GM10248 (cell line): ENCODE results near the gene ASTL.
"Not testable (repeated sequence)": the region's sequence is repeated elsewhere in the genome, so short reads cannot be mapped to it uniquely, and the experiment has no call there.

ENCODE experiments used
- CTCF ChIA-PET: fragments of 300-600 bp; sonication (Branson Sonifier 250); formaldehyde crosslinking; extraction: SDS; loops from one replicate; lab custom pipeline; 2021; ENCODE audit warnings: antibody characterized with exemption; lab: Yijun Ruan, JAX
- POLR2A ChIA-PET: fragments of 350-650 bp; sonication (Branson Sonifier 250); formaldehyde crosslinking; extraction: SDS; loops from one replicate; lab custom pipeline; 2020; ENCODE audit warnings: antibody characterized with exemption; lab: Yijun Ruan, JAX
- DNase-seq: peaks from one replicate; pipeline ENCODE4 v3.0.0; 2012; ENCODE audit errors: extremely low spot score
- TF ChIP-seq, protein P1 (sequence below): IDR thresholded peaks from 2 replicates; pipeline ENCODE4 v1.5.1; 2012; ENCODE audit warnings: mild to moderate bottlenecking, low read depth; ENCODE audit errors: extremely low read depth, missing control alignments, control extremely low read depth

Gene ASTL

DNA sequence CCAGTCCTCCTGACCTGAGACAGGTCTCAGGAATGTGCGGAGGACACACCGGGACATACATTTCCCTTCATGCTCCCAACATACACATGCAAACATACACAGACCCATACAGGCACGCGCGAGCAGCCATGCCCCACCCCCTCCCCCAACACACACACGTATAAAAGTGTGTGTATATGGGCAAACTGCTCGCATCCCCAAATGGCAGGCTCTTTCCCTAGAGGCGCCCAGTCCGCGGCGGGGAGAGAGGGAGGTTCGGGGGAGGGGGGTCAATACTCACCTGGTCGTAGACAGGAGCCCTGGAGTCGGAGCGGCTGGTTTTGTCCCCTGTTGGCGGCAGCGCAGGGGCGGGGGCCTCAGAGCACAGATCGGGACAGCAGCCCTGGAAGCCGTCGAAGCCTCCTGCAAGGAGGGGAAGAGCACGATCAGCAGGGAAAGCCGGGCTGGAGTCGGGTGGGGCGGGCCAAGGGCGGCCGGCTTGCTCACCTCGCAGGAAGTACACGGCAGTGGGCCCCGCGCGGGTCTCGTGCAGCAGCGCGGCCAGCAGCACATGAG lies 6.3 kb upstream of the ASTL start:
- DNase-seq = no peak
- ChIA-PET CTCF (interaction anchor here (1.7 to 20.4 kb wide), 2 partner anchors 10 to 23 kb away, joined by 3 to 658 read pairs; no protein-coding TSS in a partner anchor), POLR2A (interaction anchor here (0.8 to 7.4 kb wide), 10 partner anchors 9 to 191 kb away, joined by 3 to 43 read pairs (median 4); partner anchors contain the start of genes NCAPH and STARD7)
- TF ChIP-seq, protein P1, sequence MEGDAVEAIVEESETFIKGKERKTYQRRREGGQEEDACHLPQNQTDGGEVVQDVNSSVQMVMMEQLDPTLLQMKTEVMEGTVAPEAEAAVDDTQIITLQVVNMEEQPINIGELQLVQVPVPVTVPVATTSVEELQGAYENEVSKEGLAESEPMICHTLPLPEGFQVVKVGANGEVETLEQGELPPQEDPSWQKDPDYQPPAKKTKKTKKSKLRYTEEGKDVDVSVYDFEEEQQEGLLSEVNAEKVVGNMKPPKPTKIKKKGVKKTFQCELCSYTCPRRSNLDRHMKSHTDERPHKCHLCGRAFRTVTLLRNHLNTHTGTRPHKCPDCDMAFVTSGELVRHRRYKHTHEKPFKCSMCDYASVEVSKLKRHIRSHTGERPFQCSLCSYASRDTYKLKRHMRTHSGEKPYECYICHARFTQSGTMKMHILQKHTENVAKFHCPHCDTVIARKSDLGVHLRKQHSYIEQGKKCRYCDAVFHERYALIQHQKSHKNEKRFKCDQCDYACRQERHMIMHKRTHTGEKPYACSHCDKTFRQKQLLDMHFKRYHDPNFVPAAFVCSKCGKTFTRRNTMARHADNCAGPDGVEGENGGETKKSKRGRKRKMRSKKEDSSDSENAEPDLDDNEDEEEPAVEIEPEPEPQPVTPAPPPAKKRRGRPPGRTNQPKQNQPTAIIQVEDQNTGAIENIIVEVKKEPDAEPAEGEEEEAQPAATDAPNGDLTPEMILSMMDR = no peak

DNA sequence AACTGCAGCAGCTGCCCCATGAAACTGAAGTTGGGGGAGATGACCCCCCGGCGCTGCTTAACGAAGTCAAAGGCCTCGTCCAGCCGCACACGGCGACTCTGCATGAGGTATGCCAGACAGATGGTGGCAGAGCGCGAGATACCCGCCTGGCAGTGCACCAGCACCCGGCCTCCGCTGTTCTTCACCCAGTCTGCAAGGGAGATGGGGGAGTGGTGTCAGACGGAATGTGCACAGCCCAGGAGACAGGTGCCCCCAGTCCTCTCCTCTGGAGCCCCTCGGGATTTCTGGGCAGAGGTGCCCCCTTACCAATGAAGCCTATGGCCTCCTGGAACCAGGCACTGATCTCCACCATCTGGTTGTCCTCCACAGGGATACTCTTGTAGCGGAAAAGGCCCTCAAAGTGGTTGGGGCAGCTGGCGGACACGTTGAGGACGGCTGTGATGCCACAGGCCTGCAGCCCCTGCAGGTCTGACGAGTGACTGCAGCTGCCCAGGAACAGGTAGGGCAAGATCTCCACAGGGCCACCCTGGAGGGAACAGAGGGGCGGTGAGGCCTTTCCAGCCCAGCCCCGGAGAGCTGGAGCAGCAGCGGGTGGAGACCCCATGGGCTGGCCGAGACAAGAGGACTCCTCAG lies 5.7 kb upstream of the ASTL start:
- POLR2A ChIA-PET = interaction anchor here (1.3 to 7.4 kb wide), 6 partner anchors 13 to 65 kb away, joined by 4 to 43 read pairs (median 22); partner anchors contain the start of gene STARD7
- TF ChIP-seq, protein P1 = peak; percentile 22
- CTCF ChIA-PET = interaction anchor here (1.4 to 20.4 kb wide), 3 partner anchors 9 to 37 kb away, joined by 3 to 658 read pairs (median 3); no protein-coding TSS in a partner anchor
- no peak for DNase-seq

DNA sequence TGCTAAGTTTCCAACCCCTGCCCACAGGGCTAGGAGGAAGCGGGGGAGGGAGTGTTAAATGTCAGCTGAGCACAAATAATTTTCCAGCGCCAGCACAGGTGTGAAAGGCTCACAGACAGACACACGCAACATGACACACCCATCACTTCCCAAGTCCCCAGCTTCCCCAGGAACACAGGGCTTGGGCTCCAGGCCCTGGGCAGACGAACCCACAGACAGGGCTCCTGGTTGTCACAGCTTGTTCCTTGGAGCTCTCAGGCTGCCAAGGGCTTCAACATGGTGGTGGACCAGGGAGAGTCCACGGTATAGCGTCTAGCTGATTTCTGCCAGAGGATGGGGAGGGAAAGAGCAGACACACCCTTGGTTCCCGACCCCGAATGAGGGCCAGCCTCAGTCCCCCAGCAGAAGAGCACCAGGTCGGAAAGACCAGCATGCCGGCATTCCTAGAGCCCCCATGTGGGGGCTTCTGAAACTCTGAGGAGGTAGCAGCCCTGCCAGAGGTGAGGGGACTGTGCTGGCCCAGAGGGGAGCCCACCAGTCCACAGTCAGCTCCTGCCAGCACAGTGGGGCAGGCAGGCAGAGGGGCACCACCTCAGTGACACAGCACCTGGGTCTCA lies 5.0 kb upstream of the ASTL start:
- TF ChIP-seq, protein P1 = no peak
- DNase-seq = no peak
- CTCF ChIA-PET = interaction anchor here (1.0 to 20.4 kb wide), 7 partner anchors 8 to 116 kb away, joined by 3 to 658 read pairs (median 4); no protein-coding TSS in a partner anchor
- POLR2A ChIA-PET = interaction anchor here (0.6 to 7.4 kb wide), 7 partner anchors 11 to 130 kb away, joined by 3 to 43 read pairs (median 5); no protein-coding TSS in a partner anchor

DNA sequence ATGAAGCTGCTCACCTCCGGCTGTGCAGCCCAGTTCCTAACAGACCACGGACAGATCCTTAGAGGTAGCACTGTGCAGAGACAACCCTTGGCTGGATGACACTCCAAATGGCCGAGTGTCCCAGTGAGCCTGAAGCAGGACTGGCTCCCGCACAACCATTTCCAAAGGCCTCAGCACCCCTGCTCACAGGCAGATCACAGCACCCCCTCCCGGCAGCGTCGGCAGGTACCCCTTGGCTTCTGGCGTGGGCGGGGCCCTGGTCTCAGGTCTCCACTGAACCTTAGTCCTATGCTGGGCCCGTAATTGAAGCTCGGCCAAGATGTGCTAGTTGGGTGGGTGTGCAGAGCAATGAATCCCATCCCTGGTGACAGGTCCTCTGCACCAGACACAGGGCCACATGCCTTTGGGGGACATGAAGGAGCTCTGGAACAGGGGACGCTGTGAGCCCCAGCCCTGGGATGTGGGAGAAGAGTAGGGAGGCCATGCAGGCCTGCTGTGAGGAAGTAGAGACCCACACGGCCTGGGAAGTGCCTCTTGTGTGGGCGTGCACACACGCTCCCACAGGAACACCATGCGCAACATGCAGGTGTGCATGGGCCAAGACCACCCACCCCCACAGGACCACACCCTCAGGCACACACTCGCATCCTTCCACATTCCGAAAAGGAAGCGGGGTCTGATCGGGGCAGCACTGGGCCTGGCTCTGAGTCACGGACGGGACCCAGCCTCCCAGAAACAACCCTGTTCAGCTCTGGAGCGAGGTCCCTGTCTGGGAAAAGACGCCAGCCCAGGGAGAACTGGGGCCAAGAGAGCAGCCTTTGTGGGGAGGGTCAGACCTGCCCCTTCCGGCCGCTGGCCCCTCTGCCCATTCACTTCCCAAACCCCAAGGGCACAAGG lies 4.2 kb upstream of the ASTL start:
- ChIA-PET POLR2A (interaction anchor here (0.6 to 7.4 kb wide), 11 partner anchors 10 to 131 kb away, joined by 3 to 43 read pairs (median 5); no protein-coding TSS in a partner anchor), CTCF (interaction anchor here (0.7 to 20.4 kb wide), 17 partner anchors 11 to 369 kb away, joined by 3 to 658 read pairs (median 4); partner anchors contain the start of gene ADRA2B)
- TF ChIP-seq, protein P1 = peak; percentile 73
- DNase-seq = peak; percentile 66

DNA sequence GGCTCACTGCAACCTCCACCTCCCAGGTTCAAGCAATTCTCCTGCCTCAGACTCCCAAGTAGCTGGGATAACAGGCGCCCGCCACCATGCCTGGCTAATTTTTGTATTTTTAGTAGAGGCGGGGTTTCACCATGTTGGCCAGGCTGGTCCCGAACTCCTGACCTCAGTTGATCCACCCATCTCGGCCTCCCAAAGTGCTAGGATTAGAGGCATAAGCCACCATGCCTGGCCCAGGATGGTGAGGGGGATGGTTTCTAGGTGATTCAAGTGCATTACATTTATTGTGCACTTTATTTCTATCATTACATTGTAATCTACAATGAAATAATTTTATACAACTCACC lies 3.3 kb upstream of the ASTL start:
- CTCF ChIA-PET = interaction anchor here (0.7 to 20.4 kb wide), 14 partner anchors 12 to 370 kb away, joined by 3 to 658 read pairs (median 4); partner anchors contain the start of gene ADRA2B
- not testable (repeated sequence) for DNase-seq
- POLR2A ChIA-PET = interaction anchor here (0.6 to 7.4 kb wide), 5 partner anchors 16 to 61 kb away, joined by 3 to 43 read pairs (median 21); no protein-coding TSS in a partner anchor

DNA sequence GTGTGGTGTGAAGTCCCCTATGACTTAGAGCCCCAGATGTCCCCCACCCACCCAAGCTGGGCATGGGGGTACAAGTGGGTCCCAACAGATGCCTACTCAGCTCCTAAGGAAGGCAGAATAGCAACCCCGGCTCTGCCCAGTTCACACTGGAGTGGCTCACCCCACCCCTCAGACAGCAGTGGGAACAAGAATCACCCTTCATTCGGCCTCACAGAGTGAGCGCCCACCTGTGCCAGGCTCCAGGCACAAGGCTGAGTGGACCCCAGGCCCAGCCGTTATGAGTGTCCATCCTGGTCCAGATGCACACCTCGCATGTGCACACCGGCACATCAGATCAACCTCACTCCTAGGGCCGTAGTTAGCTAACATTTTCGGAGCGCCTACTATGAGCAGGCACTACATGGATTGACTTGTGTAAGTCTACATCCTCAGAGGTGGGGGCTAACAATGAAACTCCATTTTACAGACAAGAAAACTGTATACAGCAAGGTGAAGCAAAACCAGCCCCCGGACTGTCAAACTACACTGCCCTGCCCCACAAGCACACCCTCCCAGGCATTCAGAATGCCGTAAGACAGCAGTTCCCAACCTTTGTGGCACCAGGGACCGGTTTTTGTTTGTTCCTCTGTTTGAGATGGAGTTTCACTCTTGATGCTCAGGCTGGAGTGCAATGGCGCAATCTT lies 2.8 kb upstream of the ASTL start:
- no peak for DNase-seq
- CTCF ChIA-PET = interaction anchor here (0.7 to 20.4 kb wide), 12 partner anchors 21 to 370 kb away, joined by 3 to 658 read pairs (median 4); partner anchors contain the start of genes ADRA2B and STARD7
- POLR2A ChIA-PET = interaction anchor here (0.6 to 7.4 kb wide), 9 partner anchors 8 to 391 kb away, joined by 3 to 57 read pairs (median 21); no protein-coding TSS in a partner anchor
- TF ChIP-seq, protein P1 = no peak
